Hypothalamus (tissue), 51 donors: ENCODE results near the gene TRMT1.

Experiments
- DNase-seq, 51 donors: peaks; one replicate each; lab custom pipeline; 2025; lab: John Stamatoyannopoulos, UW

Gene TRMT1

DNA sequence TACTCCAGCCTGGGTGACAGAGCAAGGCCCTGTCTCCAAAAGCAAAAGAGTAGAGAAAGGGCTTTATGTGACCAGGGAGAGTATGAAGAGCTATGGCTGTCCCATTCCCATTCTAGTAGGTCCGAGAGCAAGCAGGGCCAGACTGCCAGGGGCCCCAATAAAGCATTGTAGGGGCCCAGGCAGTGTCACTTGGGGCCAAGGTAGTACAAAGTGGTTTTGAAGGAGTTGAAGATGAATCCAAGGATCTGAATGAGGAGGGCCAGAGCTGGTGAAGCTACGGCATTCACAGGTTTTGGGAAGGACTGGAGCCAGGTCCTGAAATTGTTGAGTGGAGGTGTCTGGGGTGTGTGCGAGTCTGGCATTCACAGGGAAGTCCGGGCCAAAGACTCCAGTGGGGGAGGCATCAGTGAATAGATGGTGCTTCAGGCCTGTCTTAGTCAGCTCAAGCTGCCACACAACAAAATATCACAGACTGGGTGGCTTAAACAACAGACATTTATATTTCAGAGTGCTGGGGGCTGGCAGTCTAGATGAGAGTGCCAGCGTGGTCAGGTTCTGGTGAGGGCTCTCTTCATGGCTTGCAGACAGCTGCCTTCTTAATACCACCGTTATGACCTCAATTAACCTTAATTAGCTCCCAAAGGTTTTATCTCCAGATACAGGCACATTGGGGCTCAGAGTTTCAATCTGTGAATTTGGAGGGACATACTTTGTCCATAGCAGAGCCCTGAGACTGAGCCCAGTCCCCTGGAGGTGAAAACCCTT is 11.5 kb upstream of the TRMT1 start:
- peak in 1 of 51 donors; percentile 44 for DNase-seq

DNA sequence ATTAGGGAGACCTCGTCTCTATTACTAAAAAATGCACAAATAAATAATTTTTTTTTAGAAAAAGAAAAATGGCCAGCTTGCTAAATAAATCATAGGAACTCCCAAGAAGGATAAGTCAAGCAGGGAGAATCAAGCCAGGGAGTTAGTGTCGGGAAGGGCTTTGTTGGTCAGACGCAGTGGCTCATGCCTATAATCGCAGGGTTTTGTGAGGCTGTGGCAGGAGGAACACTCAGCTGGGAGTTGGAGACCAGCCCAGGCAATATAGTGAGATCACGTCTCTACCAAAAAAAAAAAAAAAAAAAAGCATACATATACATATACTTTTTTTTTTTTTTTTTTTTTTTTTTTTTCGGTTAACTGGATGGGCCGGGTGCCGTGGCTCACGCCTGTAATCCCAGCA is 10.5 kb upstream of the TRMT1 start:
- no peak for DNase-seq

- peak in 1 of 51 donors; percentile 18 for DNase-seq
Measured at GRCh38 chr19:13122980-13123957, 6.7 kb upstream of the TRMT1 start.

DNA sequence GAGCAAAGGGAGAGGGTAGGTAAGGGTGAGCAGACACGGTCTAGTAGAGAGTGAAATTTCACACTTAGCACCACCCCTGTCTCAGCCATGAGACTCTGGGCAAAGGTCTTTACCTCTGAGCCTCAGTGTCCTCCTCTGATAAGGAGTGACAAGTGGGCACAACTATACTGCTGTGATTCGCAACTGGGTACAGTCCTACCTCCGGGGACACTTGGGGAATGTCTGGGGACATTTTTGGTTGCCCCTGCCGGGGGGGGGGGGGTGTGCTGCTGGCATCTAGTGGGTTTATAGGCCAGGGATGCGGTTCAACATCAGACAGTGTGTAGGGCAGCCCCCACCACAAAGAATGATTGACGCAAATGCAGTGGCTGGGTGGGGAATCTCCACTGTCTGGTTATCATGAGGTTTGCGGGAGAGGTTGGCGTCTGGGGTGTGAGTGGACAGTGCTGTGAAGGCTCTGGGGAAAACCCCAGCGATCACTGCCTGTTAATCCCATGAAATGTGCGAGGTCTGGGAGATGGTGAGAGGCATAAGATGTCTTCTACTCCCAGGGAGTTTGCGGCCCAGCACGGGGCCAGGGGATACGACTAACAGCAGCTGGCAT is 5.8 kb upstream of the TRMT1 start:
- no peak for DNase-seq

- DNase-seq, result no peak
Measured at GRCh38 chr19:13121551-13122274, 5.2 kb upstream of the TRMT1 start.

DNA sequence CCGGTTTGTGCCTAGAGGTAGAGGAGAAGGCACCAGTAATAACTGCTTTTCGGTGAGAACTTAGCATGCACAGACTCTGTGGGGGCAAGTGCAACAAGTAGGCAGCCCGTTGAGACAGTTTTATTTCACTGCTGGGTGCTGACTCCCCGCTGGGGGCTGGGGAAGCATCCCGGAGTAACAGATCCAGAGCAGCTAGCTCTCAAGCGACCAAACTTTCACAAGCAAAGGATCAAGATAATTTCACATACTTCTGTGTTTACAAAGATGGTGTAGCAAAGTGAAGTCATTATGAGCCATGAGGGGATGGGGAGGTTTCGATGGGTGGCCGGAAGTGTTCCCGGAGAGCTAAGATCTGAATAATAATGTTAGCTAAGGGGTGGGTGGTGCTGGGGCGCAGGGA is 4.3 kb upstream of the TRMT1 start:
- DNase-seq, result no peak

DNA sequence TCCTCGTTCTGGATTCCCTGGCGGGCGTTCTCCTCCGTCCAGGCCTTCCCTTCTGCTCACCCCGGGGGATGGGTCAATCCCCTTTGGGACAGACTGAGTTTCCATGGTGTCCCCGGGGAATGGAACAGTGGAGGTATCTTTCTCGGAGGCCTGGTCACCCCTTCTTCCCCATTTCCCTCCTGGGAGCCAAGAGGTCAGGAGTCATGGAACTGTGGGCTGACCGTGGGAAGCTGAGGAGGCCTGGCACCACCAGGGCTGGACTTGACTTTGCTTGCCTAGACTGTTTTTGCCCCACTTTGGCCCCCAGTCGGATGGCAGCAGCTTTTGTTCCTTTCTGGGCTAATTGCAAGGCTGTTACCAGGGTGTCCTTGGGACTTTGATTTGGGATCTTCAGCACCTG is 3.5 kb upstream of the TRMT1 start:
- no peak for DNase-seq

DNA sequence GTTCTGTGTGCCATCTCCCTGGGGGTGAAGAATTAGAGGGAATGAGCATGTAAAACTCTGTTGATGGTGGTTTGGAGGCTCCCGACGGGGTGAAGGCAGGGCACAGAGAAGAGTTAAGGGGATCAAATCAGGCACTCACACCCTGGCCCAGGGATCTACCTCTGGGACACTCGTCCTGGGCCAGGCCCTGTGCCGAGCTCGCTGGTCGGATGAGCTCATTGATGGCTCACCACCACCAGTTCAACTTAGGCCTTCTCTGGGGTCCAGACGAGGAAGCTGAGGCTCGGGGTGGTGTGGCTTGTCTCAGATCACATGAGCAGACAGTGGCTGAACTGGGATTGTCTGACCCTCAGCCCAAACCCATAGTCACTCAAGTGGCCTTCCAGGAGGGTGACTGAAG is 3.1 kb upstream of the TRMT1 start:
- DNase-seq, result no peak

- DNase-seq, result peak in 7 of 51 donors; percentile 15 to 28 (median 20)
Measured at GRCh38 chr19:13118424-13119193, 2.1 kb upstream of the TRMT1 start.

DNA sequence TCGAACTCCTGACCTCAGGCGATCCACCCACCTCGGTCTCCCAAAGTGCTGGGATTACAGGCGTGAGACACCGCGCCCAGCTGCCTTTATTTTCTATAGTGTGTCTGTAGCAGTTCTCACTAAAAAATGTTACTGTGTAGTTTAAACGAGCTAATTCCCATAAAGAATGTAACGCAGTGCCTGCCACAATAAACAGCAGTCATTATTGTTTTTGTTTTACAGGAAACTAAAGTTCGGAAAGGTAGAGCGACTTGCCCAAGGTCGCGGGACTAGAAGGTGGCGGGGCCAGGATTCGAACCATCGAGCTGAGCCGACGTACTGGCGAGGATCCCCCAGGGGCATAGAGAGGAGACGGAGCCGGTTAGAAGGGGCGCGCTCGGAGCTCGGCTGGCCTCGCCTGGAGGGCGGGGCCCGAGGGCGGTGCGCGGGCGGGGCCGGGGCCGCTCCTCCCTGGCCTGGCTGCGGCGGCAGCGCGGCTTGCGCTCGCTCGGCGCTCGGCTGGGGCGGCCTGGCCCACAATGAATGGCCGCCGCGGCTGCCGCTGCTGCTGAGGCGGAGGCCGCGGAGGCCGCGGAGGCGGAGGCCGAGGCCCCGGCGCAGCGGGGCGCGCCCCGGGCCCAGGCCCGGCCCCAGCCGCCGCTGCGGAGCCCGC is 1.4 kb upstream of the TRMT1 start, which contains the start of gene NACC1:
TSS of gene NACC1 (plus strand) at position 493 of the 652 bp plus-strand sequence. CDS start 16,944 bp downstream, outside the sequence.
- peak in 50 of 51 donors; percentile 27 to 93 (median 82) for DNase-seq

DNA sequence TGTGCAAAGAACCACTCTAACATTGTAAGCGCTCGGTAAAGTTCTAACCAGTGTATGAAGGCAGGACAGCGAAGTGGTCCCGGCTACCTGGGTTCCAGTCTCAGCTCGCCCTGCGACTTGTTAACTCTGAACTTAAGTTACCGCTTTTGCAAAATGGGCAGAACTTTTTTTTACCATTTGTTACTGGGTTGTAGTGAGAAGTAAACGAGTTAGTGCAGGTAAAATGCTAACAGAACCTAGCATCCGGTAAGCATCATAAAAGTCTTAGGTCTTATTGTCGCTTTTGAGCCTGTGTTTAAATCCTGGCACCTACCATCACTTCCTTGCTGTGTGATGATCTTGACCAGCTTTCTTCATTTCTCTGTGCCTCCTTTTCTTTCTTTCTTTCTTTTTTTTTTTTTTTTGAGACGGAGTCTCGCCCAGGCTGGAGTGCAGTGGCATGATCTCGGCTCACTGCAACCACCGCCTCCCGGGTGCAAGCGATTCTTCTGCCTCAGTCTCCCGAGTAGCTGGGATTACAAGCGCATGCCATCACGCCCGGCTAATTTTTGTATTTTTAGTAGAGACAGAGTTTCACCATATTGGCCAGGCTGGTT is 734 bp upstream of the TRMT1 start:
- no peak for DNase-seq

DNA sequence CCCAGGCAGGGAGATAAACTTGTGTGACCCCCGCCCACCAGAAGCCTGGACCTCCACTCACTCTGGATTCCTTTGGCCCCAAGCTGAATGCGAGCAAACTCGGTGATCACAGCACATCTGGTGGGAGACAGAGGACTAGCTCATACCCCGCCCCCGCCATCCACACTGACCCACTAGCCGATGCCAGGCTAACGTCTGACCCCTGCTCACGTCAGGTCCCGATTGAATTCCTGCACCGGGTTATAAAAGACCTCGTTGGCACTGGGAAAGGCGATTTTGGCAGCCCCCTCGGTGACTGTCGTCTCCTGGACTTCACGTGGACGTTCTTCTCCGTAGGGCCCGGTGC is 631 bp downstream of the TRMT1 start:
- no peak for DNase-seq

DNA sequence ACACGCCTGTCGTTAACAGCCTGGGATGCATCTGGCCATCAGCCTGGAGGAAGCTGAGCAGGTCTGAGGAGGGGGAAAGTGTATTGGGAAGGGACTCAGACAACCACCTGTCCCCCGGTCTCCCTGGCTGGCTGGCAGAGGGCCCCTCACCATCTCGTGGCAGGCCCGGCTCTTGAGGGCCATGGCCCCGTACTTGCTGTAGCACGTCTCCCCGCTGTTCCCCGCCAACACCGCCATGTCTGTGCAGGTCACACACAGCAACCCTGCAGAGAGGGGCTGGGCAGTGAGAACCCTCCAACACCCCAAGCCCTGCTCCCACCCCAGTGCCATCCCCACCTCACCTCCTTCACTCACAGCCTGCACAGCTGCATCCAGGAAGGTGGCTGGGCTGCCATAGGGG is 4.0 kb downstream of the TRMT1 start:
- DNase-seq, result no peak

DNA sequence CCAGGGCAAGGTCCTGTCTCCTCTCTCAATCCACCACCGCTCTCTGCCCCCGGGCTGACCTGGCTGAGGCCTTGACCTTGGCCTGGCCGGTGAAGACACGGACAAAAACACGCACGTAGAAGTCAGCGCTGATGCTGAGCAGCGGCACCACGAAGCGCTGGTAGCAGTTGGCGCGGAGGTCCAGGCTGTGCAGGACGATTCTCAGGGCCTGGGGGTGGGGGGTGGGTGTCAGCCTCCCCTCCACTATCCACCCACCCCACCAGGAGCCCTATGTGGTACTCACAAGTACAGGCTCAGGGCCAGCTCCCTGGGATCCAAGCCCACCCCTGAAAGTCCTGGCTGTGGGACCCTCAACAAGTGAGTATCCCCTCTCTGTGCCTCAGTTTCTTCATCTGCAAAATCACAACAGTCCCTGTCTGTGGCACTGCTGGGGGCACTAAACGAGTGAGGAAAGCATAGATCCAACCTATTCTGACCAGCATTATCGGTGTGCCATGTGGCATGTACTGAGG is 6.4 kb downstream of the TRMT1 start:
- no peak for DNase-seq

GRCh38 chr19:13109361-13110098 is 7.0 kb downstream of the TRMT1 start:
- no peak for DNase-seq

DNA sequence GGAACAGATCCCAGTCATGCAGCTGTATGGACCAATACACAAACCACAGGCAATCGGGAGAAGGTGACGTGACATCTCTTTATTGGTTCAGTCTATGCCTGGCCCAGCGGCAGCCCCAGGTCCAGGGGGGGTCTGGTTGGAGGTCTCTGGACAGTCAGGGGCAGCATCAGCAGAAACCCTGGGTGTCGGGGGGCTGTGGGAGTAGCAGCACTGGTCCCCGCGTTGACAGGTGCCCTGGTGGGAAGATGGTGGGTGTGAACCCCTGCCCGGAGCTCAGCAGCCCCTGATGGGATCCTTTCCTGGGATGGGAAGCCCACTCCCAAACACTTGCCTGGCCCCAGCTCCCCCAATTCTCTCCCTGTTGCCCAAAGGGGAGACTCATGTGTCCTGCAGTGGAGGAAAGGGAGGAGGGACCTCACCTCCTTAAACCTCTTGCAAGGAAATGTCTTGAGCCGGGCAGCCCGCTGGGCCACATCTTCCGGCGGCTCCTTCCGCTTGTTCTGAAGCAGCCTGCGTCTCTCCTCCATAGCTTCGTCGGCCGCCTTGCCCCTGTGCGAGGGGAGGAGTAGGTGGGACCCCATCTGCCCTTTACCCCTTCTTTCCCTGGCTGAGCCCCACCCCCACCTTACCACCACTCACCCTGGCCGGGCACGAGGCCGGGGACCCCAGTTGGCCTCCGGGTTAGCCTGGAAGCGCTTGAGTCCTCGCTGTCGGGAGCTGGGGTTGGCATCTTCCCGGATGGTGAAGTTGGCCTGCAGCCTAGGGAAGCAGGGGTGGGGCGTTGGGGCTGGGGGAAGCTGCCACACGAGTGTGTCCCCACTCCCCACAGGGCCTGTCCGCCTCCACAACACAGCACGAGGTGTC is 11.5 kb downstream of the TRMT1 start:
- DNase-seq, result no peak

GRCh38 chr19:13104360-13104847 is 12.1 kb downstream of the TRMT1 start:
- peak in 36 of 51 donors; percentile 9 to 78 (median 47) for DNase-seq
